NCI-H2029 treated with DMSO at 0.1 percent for 48 hours (cell line): ENCODE results near the gene PGBD5.

Experiments used
- DNase-seq: peaks from one replicate; lab custom pipeline; 2025; lab: John Stamatoyannopoulos, UW

PGBD5 gene

GRCh38 chr1:230376296-230376695, 49.8 kb downstream of the PGBD5 start:
- no peak for DNase-seq

GRCh38 chr1:230375780-230376179, 50.4 kb downstream of the PGBD5 start:
- peak; percentile 83 for DNase-seq

GRCh38 chr1:230375147-230375546, 51.0 kb downstream of the PGBD5 start:
- no peak for DNase-seq

- no peak for DNase-seq
Observed at GRCh38 chr1:230371923-230372703, 54.0 kb downstream of the PGBD5 start.

GRCh38 chr1:230370109-230370508, 56.0 kb downstream of the PGBD5 start:
- DNase-seq = no peak

- no peak for DNase-seq
Observed at GRCh38 chr1:230368871-230369270, 57.3 kb downstream of the PGBD5 start.

GRCh38 chr1:230368363-230368762, 57.8 kb downstream of the PGBD5 start:
- no peak for DNase-seq

- no peak for DNase-seq
Observed at GRCh38 chr1:230366504-230366915, 59.6 kb downstream of the PGBD5 start.

- peak; percentile 67 for DNase-seq
Observed at GRCh38 chr1:230365723-230366307, 60.3 kb downstream of the PGBD5 start.

- DNase-seq = no peak
Observed at GRCh38 chr1:230362949-230363348, 63.2 kb downstream of the PGBD5 start.

GRCh38 chr1:230361941-230362340, 64.2 kb downstream of the PGBD5 start:
- DNase-seq = no peak

GRCh38 chr1:230359992-230360668, 66.0 kb downstream of the PGBD5 start:
- no peak for DNase-seq

GRCh38 chr1:230356869-230357794, 69.0 kb downstream of the PGBD5 start:
- DNase-seq = no peak

GRCh38 chr1:230356190-230356589, 69.9 kb downstream of the PGBD5 start:
- DNase-seq = no peak

GRCh38 chr1:230355594-230355993, 70.5 kb downstream of the PGBD5 start:
- no peak for DNase-seq

- DNase-seq = no peak
Observed at GRCh38 chr1:230355128-230355527, 71.0 kb downstream of the PGBD5 start.

- no peak for DNase-seq
Observed at GRCh38 chr1:230354005-230354404, 72.1 kb downstream of the PGBD5 start.

GRCh38 chr1:230352537-230352936, 73.6 kb downstream of the PGBD5 start:
- no peak for DNase-seq

- no peak for DNase-seq
Observed at GRCh38 chr1:230351983-230352382, 74.1 kb downstream of the PGBD5 start.

GRCh38 chr1:230351514-230351913, 74.6 kb downstream of the PGBD5 start:
- DNase-seq = no peak

GRCh38 chr1:230350208-230350921, 75.8 kb downstream of the PGBD5 start:
- no peak for DNase-seq
